ENCODE data around the gene LUC7L2.

GRCh38 chr7:139362981-139363380 is 3.3 kb downstream of the LUC7L2 start:
- TF ChIP-seq, protein P1, sequence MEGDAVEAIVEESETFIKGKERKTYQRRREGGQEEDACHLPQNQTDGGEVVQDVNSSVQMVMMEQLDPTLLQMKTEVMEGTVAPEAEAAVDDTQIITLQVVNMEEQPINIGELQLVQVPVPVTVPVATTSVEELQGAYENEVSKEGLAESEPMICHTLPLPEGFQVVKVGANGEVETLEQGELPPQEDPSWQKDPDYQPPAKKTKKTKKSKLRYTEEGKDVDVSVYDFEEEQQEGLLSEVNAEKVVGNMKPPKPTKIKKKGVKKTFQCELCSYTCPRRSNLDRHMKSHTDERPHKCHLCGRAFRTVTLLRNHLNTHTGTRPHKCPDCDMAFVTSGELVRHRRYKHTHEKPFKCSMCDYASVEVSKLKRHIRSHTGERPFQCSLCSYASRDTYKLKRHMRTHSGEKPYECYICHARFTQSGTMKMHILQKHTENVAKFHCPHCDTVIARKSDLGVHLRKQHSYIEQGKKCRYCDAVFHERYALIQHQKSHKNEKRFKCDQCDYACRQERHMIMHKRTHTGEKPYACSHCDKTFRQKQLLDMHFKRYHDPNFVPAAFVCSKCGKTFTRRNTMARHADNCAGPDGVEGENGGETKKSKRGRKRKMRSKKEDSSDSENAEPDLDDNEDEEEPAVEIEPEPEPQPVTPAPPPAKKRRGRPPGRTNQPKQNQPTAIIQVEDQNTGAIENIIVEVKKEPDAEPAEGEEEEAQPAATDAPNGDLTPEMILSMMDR (IDR thresholded peaks at IDR 0.05): no peak
- TF ChIP-seq POLR2A (IDR thresholded peaks at IDR 0.05): no peak
- no peak for TF ChIP-seq POLR2AphosphoS5 (IDR thresholded peaks at IDR 0.05)

Measured in breast epithelium (tissue), 3 donors.